Heart right ventricle (tissue), 16 donors: ENCODE measurements around the gene PLIN4. TPM values are rescaled to one million over a fixed set of nuclear protein-coding genes. Genes with fewer than 3 reads are reported as not detected.

Source experiments
- ATAC-seq, 8 donors: fragments of 200-7000 bp; cut with Tn5 transposase; one replicate each; pipeline ENCODE4 v1.9.1; 2020; ENCODE audit warnings: mild to moderate bottlenecking in 8 of 8, moderate library complexity in 8 of 8, moderate number of reproducible peaks in 1 of 8
- DNase-seq, 2 donors: peaks; one replicate each; pipeline ENCODE4 v3.0.0-alpha.2; 2020
- H3K27ac ChIP-seq, 10 donors: fragments of 200-600 bp; sonication (generic) in 2 of 10; one replicate each; pipeline versions ENCODE4 v1.5.0 to v1.8.0; 2020 to 2022; ENCODE audit warnings: mild to moderate bottlenecking in 3 of 10
- H3K27me3 ChIP-seq, 7 donors: fragments of 200-600 bp; one replicate each; pipeline ENCODE4 v1.8.0; 2021 to 2022; ENCODE audit warnings: mild to moderate bottlenecking in 2 of 7
- H3K36me3 ChIP-seq, 9 donors: fragments of 200-600 bp; sonication (generic) in 1 of 9; one replicate each; pipeline versions ENCODE4 v1.5.0 to v1.8.0; 2020 to 2022; ENCODE audit warnings: mild to moderate bottlenecking in 2 of 9
- H3K4me1 ChIP-seq, 9 donors: fragments of 200-600 bp; sonication (generic) in 1 of 9; one replicate each; pipeline versions ENCODE4 v1.5.0 to v1.8.0; 2020 to 2022; ENCODE audit warnings: mild to moderate bottlenecking in 4 of 9
- H3K4me3 ChIP-seq, 10 donors: fragments of 200-600 bp; sonication (generic) in 2 of 10; one replicate each; pipeline versions ENCODE4 v1.5.0 to v1.8.0; 2020 to 2022; ENCODE audit warnings: mild to moderate bottlenecking in 7 of 10, moderate library complexity in 2 of 10
- H3K9me3 ChIP-seq, 11 donors: fragments of 200-600 bp in 10 of 11; sonication (generic) in 2 of 11; one replicate each; pipeline versions ENCODE4 v1.5.0 to v1.8.0; 2013 to 2022; ENCODE audit warnings: mild to moderate bottlenecking in 2 of 11, control low read depth in 1 of 11, moderate library complexity in 1 of 11
- WGBS, 2 donors: extraction: QIAGEN DNeasy Blood & Tissue Kit; methylation state at CpG; one replicate each; pipeline ENCODE4 v1.1.7; 2013; ENCODE audit warnings: inconsistent platforms in 1 of 2; 5-methylcytosine and 5-hydroxymethylcytosine counted together
- intact Hi-C, 10 donors: fragments of 100-400 bp; cut with DNase I; formaldehyde crosslinking; loops; one replicate each; pipeline versions ENCODE4 v1.11.1 to v1.14.2; 2022
- polyA plus RNA-seq, 2 donors: library from polyadenylated mRNA; stranded (reverse); fragments of 200-250 nt; gene quantifications; one replicate each; pipeline ENCODE4 v1.2.3, GENCODE V29; 2013
- total RNA-seq, 10 donors: library from RNA; stranded (reverse); fragmentation: NEBNext Ultra II Directional in 3 of 10; extraction: Animal tissue kit (Norgen Biotek cat#: 25700) in 3 of 10; gene quantifications; one replicate each; pipeline versions ENCODE4 v1.2.1 to v1.2.4, GENCODE V29; 2021 to 2023
- TF ChIP-seq, protein P1 (sequence below), 9 donors: fragments of 200-600 bp; sonication (generic) in 2 of 9; IDR thresholded peaks; one replicate each; pipeline versions ENCODE4 v1.5.0 to v1.8.0; 2021 to 2022; ENCODE audit warnings: antibody characterized with exemption in 9 of 9, mild to moderate bottlenecking in 5 of 9, moderate library complexity in 1 of 9
- donor health status: Arrhythmogenic right ventricular cardiomyopathy.
- donor health status: ischemic (EF 13 %, LVEDD 7.1; RV severe dilation, severe dysfunction).
- donor health status: healthy with polysubstance abuse.
- donor health status: DM: no; HTN: yes; CAD: no.
- donor health status: DM: no; HTN: no; CAD: no.
- donor health status: ischemic (EF 25% LVEDD 6.9; RV normal size, moderate dysfunction).
- donor health status: ischemic (EF 25% LVEDD 5.7; RV mildly dilated, moderate dysfunction).
- donor health status: healthy.
- donor health status: DM: yes; HTN: yes; CAD: no.
- donor health status: Ischemic cardiomyopathy.
- donor health status: ischemic (EF 35%, LVEDD 5.7; RV mildly dilated, moderate dysfunction).
- donor health status: nonischemic (EF 11% LVEDD 7.7; RV severe dilation, severe dysfunction).
- donor health status: DM: yes; HTN: yes; CAD: no.
- donor health status: PGD.
- donor health status: ischemic (EF 29% LVEDD 5.4; RV normal size, mild dysfunction).
- donor health status: nonischemic (EF 23%, LVEDD 6.1; RV moderate dilation, normal function).

The PLIN4 gene
- total and polyA plus RNA-seq, 12 donors, result 42.0 to 416 (median 198) TPM

- Histone ChIP-seq H3K27me3 (no peaks in the 10 kb centered on the region), H3K4me3 (peak overlapping the region in 2 of 10 donors; percentile 3 to 21), H3K27ac (no peak overlapping the region), H3K9me3 (no peaks in the 10 kb centered on the region), H3K4me1 (peaks cover 0 to 12% (median 1%) of the 10 kb centered on the region in 9 donors), H3K36me3 (no peaks in the 10 kb centered on the region)
- TF ChIP-seq, protein P1, sequence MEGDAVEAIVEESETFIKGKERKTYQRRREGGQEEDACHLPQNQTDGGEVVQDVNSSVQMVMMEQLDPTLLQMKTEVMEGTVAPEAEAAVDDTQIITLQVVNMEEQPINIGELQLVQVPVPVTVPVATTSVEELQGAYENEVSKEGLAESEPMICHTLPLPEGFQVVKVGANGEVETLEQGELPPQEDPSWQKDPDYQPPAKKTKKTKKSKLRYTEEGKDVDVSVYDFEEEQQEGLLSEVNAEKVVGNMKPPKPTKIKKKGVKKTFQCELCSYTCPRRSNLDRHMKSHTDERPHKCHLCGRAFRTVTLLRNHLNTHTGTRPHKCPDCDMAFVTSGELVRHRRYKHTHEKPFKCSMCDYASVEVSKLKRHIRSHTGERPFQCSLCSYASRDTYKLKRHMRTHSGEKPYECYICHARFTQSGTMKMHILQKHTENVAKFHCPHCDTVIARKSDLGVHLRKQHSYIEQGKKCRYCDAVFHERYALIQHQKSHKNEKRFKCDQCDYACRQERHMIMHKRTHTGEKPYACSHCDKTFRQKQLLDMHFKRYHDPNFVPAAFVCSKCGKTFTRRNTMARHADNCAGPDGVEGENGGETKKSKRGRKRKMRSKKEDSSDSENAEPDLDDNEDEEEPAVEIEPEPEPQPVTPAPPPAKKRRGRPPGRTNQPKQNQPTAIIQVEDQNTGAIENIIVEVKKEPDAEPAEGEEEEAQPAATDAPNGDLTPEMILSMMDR (IDR thresholded peaks at IDR 0.05), result peak; percentile 57 to 84 (median 71)
- DNase-seq, result peak; percentile 49 to 74
- peak in 5 of 8 donors; percentile 30 to 64 (median 47) for ATAC-seq
- intact Hi-C loops, result loop anchor here in 3 of 10 donors (10.0 kb wide), 2 partner anchors 250 to 260 kb away; partner anchors contain the start of gene SHD (in 1 of the 3)
- WGBS, 2 donors, result 68 to 70% methylated on average over 23 of the region's 23 CpGs
Observed at GRCh38 chr19:4524808-4525562, 6.7 kb upstream of the PLIN4 start.

DNA sequence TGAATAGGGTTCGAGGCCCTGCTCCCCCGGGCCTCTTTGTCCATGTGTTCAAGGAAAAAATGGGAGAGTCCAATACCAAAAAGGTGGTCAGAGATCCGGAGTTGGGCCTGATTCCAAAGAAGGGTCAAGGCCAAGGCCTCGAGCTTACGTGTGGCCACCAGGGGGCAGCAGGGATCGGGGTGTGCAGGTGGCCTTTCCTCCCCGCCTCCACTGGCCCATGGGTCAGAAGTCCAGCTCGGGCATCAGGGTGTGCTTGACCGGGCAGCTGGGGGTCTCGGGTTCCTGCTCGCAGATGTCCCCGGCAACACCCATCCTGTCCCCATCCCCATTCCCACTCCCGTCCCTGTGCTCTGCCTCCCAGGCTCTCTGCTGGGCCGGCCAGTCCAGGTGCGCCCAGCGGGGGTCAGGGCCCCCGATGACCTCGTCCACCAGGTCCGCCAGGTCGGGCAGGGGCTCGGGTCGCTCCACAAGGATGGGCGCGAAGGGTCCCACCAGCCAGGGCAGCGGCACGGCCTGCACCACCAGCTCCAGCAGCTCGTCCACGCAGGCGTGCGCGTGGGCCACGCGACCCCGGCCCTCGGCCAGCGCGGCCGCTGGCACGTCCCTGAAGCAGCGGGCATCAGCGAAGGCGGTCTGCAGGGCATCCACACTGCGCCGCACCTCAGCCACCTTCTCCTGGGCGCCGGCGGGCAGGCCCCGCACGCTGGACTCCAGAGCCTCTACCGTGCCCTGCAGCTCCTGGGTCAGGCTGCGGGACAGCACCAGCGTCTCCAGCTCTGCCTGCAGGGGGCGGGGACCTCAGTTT is 5.2 kb upstream of the PLIN4 start:
- DNase-seq, result peak in 1 of 2 donors; percentile 60
- peak in 1 of 8 donors; percentile 2 for ATAC-seq
- intact Hi-C loops, result loop anchor here in 3 of 10 donors (10.0 kb wide), 2 partner anchors 249 to 259 kb away; partner anchors contain the start of gene SHD (in 1 of the 3)
- 77 to 78% methylated on average over 53 of the region's 53 CpGs for WGBS, 2 donors
- no peak overlapping the region for H3K27ac ChIP-seq
- no peak overlapping the region for H3K4me3 ChIP-seq
- peaks cover 8 to 26% (median 14%) of the 10 kb centered on the region in 9 donors for H3K4me1 ChIP-seq
- H3K9me3 ChIP-seq, result no peaks in the 10 kb centered on the region
- H3K27me3 ChIP-seq, result no peaks in the 10 kb centered on the region
- no peaks in the 10 kb centered on the region for H3K36me3 ChIP-seq
- TF ChIP-seq, protein P1 (IDR thresholded peaks at IDR 0.05), result peak; percentile 41 to 69 (median 65)

DNA sequence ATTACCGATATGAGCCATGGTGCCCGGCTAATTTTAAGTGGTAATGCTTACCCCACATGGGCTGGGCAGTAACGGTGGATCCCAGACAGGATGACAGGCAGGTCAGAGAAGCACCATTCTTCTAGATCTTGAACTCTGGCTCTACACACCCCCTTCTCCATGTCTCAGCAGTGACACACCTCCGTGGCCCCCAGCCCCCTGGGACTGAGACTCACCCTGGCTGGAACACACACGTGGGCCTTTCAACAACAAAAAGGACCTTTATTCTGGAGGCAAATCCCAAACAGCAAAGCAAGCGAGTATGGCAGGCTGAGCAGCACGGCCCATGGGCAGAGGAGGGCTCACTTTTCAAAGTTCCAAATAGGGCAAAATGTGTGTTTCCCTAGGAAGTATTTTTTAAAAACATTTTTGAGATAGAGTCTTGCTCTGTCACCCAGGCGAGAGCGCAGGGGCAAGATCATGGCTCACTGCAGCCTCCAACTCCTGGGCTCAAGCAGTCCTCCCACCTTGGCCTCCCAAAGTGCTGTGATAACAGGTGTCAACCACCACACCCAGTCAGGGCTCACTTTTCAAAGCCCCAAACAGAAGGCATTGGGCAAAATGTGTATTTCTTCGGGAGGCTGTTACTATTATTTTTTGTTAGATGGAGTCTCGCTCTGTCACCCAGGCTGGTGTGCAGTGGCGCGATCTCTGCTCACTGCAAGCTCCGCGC is 4.2 kb upstream of the PLIN4 start:
- TF ChIP-seq, protein P1 (IDR thresholded peaks at IDR 0.05), result no peak
- Histone ChIP-seq H3K4me1 (peaks cover 9 to 27% (median 15%) of the 10 kb centered on the region in 9 donors), H3K36me3 (no peaks in the 10 kb centered on the region), H3K9me3 (no peaks in the 10 kb centered on the region), H3K4me3 (no peak overlapping the region), H3K27me3 (no peaks in the 10 kb centered on the region), H3K27ac (no peak overlapping the region)
- intact Hi-C loops, result loop anchor here in 3 of 10 donors (10.0 kb wide), 2 partner anchors 248 to 258 kb away; partner anchors contain the start of gene SHD (in 1 of the 3)
- DNase-seq (no peak), ATAC-seq (no peak)
- 87 to 89% methylated on average over 15 of the region's 15 CpGs for WGBS, 2 donors

DNA sequence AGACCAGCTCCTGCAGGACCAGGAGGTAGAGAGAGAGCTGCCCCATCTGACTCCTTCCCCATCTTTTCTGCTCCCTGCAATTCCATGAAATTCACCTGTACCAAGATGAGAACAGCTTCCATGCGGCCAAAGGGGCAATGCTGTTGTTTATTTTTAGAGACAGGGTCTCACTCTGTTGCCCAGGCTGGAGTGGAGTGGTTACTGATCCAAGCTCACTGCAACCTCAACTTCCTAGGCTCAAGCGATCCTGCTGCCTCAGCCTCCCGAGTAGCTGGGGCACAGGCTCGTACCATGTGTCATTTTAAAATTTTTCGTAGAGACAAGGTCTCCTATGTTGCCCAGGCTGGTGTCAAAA is 3.6 kb upstream of the PLIN4 start:
- no peak overlapping the region for H3K4me3 ChIP-seq
- TF ChIP-seq, protein P1 (IDR thresholded peaks at IDR 0.05), result no peak
- no peak overlapping the region for H3K27ac ChIP-seq
- H3K4me1 ChIP-seq, result peaks cover 9 to 27% (median 15%) of the 10 kb centered on the region in 9 donors
- DNase-seq (no peak), ATAC-seq (no peak)
- intact Hi-C loops, result loop anchor here in 3 of 10 donors (10.0 kb wide), 2 partner anchors 247 to 257 kb away; partner anchors contain the start of gene SHD (in 1 of the 3)
- H3K27me3 ChIP-seq, result no peaks in the 10 kb centered on the region
- WGBS, 2 donors, result 85 to 91% methylated on average over 5 of the region's 5 CpGs
- H3K9me3 ChIP-seq, result no peaks in the 10 kb centered on the region
- H3K36me3 ChIP-seq, result no peaks in the 10 kb centered on the region
